ENCODE measurements around the gene SNRNP48.

- no peak for TF ChIP-seq CTCF (IDR thresholded peaks at IDR 0.05 in 2 of 3, conservative IDR thresholded peaks at IDR 0.05 in 1 of 3; ENCODE audit: borderline replicate concordance in 1 of 3, insufficient read depth in 1 of 3, low read depth in 2 of 3, low read length in 2 of 3)
- TF ChIP-seq POLR2AphosphoS5 (IDR thresholded peaks at IDR 0.05; ENCODE audit: low read depth, low read length): no peak
- no peak for TF ChIP-seq RAD21 (IDR thresholded peaks at IDR 0.05; ENCODE audit: low read depth)
- TF ChIP-seq SRF (IDR thresholded peaks at IDR 0.05; ENCODE audit: low read depth): no peak
- TF ChIP-seq POLR2A (IDR thresholded peaks at IDR 0.05; ENCODE audit: borderline replicate concordance, extremely low read depth, insufficient read depth, insufficient read length): no peak
- TF ChIP-seq, protein P1, sequence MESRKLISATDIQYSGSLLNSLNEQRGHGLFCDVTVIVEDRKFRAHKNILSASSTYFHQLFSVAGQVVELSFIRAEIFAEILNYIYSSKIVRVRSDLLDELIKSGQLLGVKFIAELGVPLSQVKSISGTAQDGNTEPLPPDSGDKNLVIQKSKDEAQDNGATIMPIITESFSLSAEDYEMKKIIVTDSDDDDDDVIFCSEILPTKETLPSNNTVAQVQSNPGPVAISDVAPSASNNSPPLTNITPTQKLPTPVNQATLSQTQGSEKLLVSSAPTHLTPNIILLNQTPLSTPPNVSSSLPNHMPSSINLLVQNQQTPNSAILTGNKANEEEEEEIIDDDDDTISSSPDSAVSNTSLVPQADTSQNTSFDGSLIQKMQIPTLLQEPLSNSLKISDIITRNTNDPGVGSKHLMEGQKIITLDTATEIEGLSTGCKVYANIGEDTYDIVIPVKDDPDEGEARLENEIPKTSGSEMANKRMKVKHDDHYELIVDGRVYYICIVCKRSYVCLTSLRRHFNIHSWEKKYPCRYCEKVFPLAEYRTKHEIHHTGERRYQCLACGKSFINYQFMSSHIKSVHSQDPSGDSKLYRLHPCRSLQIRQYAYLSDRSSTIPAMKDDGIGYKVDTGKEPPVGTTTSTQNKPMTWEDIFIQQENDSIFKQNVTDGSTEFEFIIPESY (IDR thresholded peaks at IDR 0.05; ENCODE audit: extremely low read depth, insufficient replicate concordance, low read length): no peak
Observed at GRCh38 chr6:7544597-7544996, 45.4 kb upstream of the SNRNP48 start.

Measured in HCT116 (cell line).